HEK293T (cell line): ENCODE data around the gene HDAC10.

Source experiments
- BHLHE40 ChIP-seq: fragments of 450-650 bp; IDR thresholded peaks from 2 replicates; pipeline ENCODE4 v1.6.1; 2016; ENCODE audit warnings: mild to moderate bottlenecking, moderate library complexity, borderline replicate concordance
- CTBP1 ChIP-seq: fragments of 450-650 bp; IDR thresholded peaks from 2 replicates; pipeline ENCODE4 v1.6.1; 2016; ENCODE audit warnings: borderline replicate concordance
- ELF4 ChIP-seq: fragments of 450-650 bp; IDR thresholded peaks from 2 replicates; pipeline ENCODE4 v1.6.1; 2017; ENCODE audit warnings: antibody characterized with exemption
- FOXA1 ChIP-seq: fragments of 450-650 bp; IDR thresholded peaks from 2 replicates; pipeline ENCODE4 v1.6.1; 2016; ENCODE audit warnings: mild to moderate bottlenecking
- FOXM1 ChIP-seq: fragments of 450-650 bp; IDR thresholded peaks from 2 replicates; pipeline ENCODE4 v1.6.1; 2017; ENCODE audit warnings: mild to moderate bottlenecking, borderline replicate concordance
- HDGF ChIP-seq: fragments of 450-650 bp; IDR thresholded peaks from 2 replicates; pipeline ENCODE4 v1.6.1; 2017; ENCODE audit warnings: antibody characterized with exemption, borderline replicate concordance
- L3MBTL2 ChIP-seq: fragments of 450-650 bp; conservative IDR thresholded peaks from 2 replicates; pipeline ENCODE4 v1.6.1; 2016; ENCODE audit warnings: mild to moderate bottlenecking
- NFRKB ChIP-seq: fragments of 450-650 bp; IDR thresholded peaks from 2 replicates; pipeline ENCODE4 v1.6.1; 2016; ENCODE audit warnings: mild to moderate bottlenecking, moderate library complexity
- SP1 ChIP-seq: fragments of 450-650 bp; IDR thresholded peaks from 2 replicates; pipeline ENCODE4 v1.6.1; 2017

DNA sequence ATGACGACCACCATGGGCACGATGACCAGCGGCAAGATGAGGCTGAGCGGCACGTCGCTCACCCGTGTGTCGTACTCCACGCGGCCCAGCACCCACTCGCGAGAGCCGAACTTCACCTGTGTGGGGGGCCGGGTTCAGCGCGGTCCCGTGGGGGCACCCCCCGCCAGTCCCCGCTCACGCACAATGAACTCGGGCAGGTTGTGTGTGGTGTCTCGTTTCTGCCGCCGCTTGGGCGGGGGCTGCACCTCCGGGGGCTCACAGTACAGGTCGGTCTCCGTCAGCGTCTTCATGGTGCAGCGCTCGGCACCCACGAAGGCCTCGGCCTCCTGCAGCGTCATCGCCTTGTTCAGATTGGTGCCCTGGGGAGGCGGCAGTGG is 30.3 kb upstream of the HDAC10 start:
- no peak for TF ChIP-seq L3MBTL2
- no peak for TF ChIP-seq SP1
- TF ChIP-seq HDGF = no peak
- TF ChIP-seq CTBP1 = no peak
- no peak for TF ChIP-seq ELF4
- TF ChIP-seq BHLHE40 = no peak
- no peak for TF ChIP-seq FOXM1
- no peak for TF ChIP-seq NFRKB
- no peak for TF ChIP-seq FOXA1
